Measurements from ENCODE around the gene DDX1.

DDX1 gene

DNA sequence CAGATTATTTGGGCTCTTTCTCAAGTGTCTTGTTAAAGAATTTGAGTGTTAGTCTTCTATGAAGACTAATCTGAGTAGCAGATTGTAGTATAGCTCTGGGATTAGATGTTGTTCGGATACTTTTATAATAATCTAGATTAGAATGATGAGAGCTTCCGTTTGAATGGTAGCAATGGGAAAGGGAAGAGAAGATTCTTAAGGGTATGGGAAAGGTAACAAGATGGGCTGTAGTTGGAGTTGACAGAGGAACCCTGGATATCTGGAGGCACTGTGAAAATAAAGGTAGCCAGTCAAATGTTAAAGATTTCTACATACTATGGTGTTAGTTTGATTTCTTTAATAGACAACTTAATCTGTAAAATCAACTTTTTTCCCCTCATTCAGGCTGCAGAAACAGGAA, 4.7 kb downstream of the DDX1 start:
- H3K27ac ChIP-seq (ENCODE audit: low read depth, low read length), result no peak overlapping the region
- no peaks in the 10 kb centered on the region for H3K9me3 ChIP-seq (ENCODE audit: control insufficient read depth, insufficient read depth, low read depth, low read length)
- H3K27me3 ChIP-seq (ENCODE audit: control insufficient read depth, insufficient read depth, low read length), result no peaks in the 10 kb centered on the region
- H3K4me3 ChIP-seq (ENCODE audit: low read depth, low read length), result no peak overlapping the region
- 0 out of 2 replicates have a peak, but pooled peaks cover under 1% of the 10 kb centered on the region for H3K4me1 ChIP-seq (ENCODE audit: control insufficient read depth, insufficient read depth, low read length)
- H3K9ac ChIP-seq (ENCODE audit: low read length), result no peak overlapping the region
- peaks cover 71% of the 10 kb centered on the region for H3K36me3 ChIP-seq (ENCODE audit: control insufficient read depth, insufficient read depth, low read length)

DNA sequence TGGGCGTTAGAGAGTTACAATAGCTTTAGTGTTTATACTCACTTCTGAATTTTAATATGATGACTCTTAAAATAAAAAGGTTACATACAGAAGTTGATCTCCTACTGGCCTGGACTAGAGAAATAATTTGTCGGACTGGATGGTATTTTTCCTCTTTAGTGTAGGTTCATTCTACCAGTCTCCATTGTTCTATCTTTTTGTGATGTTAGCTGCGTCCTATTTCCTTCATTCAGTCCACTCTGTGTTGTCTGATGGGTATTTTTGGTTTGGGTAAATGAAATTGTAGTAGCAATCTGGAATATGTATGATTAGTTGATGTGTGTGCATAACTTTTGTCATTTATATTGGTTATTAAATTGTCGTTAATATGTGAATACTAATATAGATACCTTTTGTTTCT, 5.3 kb downstream of the DDX1 start:
- Histone ChIP-seq H3K4me3 (ENCODE audit: low read depth, low read length) (no peak overlapping the region), H3K9me3 (ENCODE audit: control insufficient read depth, insufficient read depth, low read depth, low read length) (no peaks in the 10 kb centered on the region), H3K27ac (ENCODE audit: low read depth, low read length) (no peak overlapping the region), H3K9ac (ENCODE audit: low read length) (no peak overlapping the region), H3K4me1 (ENCODE audit: control insufficient read depth, insufficient read depth, low read length) (no peaks in the 10 kb centered on the region), H3K27me3 (ENCODE audit: control insufficient read depth, insufficient read depth, low read length) (no peaks in the 10 kb centered on the region), H3K36me3 (ENCODE audit: control insufficient read depth, insufficient read depth, low read length) (peaks cover 77% of the 10 kb centered on the region)

DNA sequence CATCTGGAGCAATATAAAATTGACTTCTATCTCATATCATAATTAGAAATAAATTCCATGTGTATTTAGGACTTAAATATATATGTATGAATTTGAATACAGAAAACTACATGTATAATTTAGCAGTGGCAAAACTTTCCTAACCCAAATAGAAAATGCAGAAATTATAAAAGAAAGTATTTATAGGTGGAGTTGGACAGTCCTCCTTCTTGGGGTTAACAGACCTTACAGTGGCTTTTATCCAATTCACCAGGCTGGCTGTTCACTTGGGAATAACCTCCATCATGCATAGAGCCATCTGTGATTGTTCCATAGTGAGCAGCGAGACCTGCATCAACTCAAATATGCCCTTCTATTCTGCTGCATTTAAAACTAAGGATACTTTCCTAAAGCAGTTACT, 8.3 kb downstream of the DDX1 start:
- Histone ChIP-seq H3K27ac (ENCODE audit: low read depth, low read length) (no peak overlapping the region), H3K36me3 (ENCODE audit: control insufficient read depth, insufficient read depth, low read length) (peaks cover 97% of the 10 kb centered on the region), H3K4me3 (ENCODE audit: low read depth, low read length) (no peak overlapping the region), H3K9me3 (ENCODE audit: control insufficient read depth, insufficient read depth, low read depth, low read length) (no peaks in the 10 kb centered on the region), H3K4me1 (ENCODE audit: control insufficient read depth, insufficient read depth, low read length) (no peaks in the 10 kb centered on the region), H3K27me3 (ENCODE audit: control insufficient read depth, insufficient read depth, low read length) (no peaks in the 10 kb centered on the region), H3K9ac (ENCODE audit: low read length) (no peak overlapping the region)

DNA sequence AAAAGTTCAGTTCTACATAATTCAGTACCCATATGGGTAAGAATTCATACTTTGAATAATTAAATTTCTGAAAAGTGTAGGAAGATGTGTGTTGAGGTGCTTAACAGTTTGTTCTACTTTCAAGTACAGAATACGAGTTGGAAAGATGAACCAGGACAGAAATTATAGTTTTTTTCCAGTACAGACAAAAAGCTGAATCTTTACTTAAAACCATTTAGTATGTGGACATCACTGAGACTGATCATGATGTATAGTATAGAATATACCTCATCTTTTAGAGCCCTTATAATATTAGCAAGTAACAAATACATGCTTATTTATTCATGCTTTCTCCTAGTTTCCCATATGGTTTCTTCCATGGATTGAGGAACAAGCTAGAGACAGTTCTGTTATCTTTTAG, 10.0 kb downstream of the DDX1 start:
- Histone ChIP-seq H3K27ac (ENCODE audit: low read depth, low read length) (no peak overlapping the region), H3K4me1 (ENCODE audit: control insufficient read depth, insufficient read depth, low read length) (no peaks in the 10 kb centered on the region), H3K9me3 (ENCODE audit: control insufficient read depth, insufficient read depth, low read depth, low read length) (no peaks in the 10 kb centered on the region), H3K27me3 (ENCODE audit: control insufficient read depth, insufficient read depth, low read length) (no peaks in the 10 kb centered on the region), H3K9ac (ENCODE audit: low read length) (no peak overlapping the region), H3K4me3 (ENCODE audit: low read depth, low read length) (no peak overlapping the region), H3K36me3 (ENCODE audit: control insufficient read depth, insufficient read depth, low read length) (peaks cover 97% of the 10 kb centered on the region)

DNA sequence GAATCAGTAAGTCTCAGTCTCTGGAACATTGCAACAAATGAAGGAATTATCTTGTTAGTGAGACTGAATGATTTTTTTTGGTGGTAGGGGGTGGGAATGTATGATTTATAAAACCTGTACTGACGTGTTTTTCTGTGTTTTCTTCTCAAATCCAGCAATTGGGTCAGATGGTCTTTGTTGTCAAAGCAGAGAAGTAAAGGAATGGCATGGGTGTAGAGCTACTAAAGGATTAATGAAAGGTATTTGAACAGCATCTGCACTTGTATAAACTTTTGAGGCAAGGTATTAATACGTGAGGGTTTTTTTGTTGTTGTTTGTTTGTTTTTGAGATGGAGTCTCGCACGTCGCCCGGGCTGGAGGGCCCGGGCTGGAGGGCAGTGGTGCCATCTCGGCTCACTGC, 10.7 kb downstream of the DDX1 start:
- H3K9me3 ChIP-seq (ENCODE audit: control insufficient read depth, insufficient read depth, low read depth, low read length), result no peaks in the 10 kb centered on the region
- H3K4me3 ChIP-seq (ENCODE audit: low read depth, low read length), result no peak overlapping the region
- no peaks in the 10 kb centered on the region for H3K27me3 ChIP-seq (ENCODE audit: control insufficient read depth, insufficient read depth, low read length)
- H3K36me3 ChIP-seq (ENCODE audit: control insufficient read depth, insufficient read depth, low read length), result peaks cover 97% of the 10 kb centered on the region
- H3K27ac ChIP-seq (ENCODE audit: low read depth, low read length), result no peak overlapping the region
- H3K4me1 ChIP-seq (ENCODE audit: control insufficient read depth, insufficient read depth, low read length), result no peaks in the 10 kb centered on the region
- no peak overlapping the region for H3K9ac ChIP-seq (ENCODE audit: low read length)

DNA sequence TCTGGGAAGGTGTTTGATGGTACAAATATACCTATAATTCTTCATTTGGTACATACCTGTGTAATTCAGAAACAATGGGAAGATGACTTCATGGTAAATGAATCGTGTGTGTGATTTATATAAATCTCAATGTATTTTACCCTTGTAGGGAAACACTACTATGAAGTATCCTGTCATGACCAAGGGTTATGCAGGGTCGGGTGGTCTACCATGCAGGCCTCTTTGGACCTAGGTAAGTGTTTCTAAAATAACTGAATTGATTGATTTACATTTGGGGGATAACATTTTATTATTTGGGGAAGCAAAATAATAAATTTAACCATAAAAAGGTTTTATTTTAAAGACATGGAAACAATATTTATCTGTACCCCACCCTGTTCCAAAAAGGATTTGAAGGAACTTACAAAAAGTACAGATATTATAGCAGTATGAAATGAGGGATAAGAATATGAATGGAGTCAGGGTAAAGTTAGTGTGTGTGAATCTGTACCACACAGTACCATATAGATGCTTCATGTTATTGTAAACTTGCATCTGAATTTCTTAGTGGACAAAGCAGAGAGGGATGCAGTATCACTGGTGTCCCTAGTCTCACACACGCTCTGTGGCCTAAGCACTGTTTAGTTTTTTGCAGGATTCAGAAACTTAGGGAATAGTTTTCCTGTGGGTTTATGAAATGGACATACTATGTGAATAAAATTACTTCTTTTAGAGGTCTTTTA, 11.5 kb downstream of the DDX1 start:
- Histone ChIP-seq H3K27me3 (ENCODE audit: control insufficient read depth, insufficient read depth, low read length) (no peaks in the 10 kb centered on the region), H3K9me3 (ENCODE audit: control insufficient read depth, insufficient read depth, low read depth, low read length) (no peaks in the 10 kb centered on the region), H3K36me3 (ENCODE audit: control insufficient read depth, insufficient read depth, low read length) (peaks cover 97% of the 10 kb centered on the region), H3K9ac (ENCODE audit: low read length) (no peak overlapping the region), H3K27ac (ENCODE audit: low read depth, low read length) (no peak overlapping the region), H3K4me3 (ENCODE audit: low read depth, low read length) (no peak overlapping the region), H3K4me1 (ENCODE audit: control insufficient read depth, insufficient read depth, low read length) (no peaks in the 10 kb centered on the region)

DNA sequence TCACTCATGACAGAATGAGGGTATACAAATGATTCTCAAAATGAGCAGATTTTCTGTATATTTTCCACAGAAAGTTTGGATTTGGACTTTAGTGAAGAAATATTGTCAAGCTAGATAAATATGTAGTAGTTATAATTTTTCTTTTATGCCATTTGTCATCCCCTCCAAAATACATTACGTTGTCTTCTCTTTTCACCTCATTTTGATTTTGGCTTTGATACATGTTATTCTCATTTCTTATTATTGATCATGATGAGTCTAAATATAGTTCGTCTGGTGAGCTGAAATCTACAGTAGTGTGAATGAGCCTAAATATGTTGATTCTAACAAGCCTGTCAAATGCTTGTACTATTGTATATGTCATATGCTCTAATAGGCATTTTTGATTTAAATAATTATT, 12.3 kb downstream of the DDX1 start:
- Histone ChIP-seq H3K9me3 (ENCODE audit: control insufficient read depth, insufficient read depth, low read depth, low read length) (no peaks in the 10 kb centered on the region), H3K9ac (ENCODE audit: low read length) (no peak overlapping the region), H3K27me3 (ENCODE audit: control insufficient read depth, insufficient read depth, low read length) (no peaks in the 10 kb centered on the region), H3K4me1 (ENCODE audit: control insufficient read depth, insufficient read depth, low read length) (no peaks in the 10 kb centered on the region), H3K27ac (ENCODE audit: low read depth, low read length) (no peak overlapping the region), H3K36me3 (ENCODE audit: control insufficient read depth, insufficient read depth, low read length) (peaks cover 96% of the 10 kb centered on the region), H3K4me3 (ENCODE audit: low read depth, low read length) (no peak overlapping the region)

DNA sequence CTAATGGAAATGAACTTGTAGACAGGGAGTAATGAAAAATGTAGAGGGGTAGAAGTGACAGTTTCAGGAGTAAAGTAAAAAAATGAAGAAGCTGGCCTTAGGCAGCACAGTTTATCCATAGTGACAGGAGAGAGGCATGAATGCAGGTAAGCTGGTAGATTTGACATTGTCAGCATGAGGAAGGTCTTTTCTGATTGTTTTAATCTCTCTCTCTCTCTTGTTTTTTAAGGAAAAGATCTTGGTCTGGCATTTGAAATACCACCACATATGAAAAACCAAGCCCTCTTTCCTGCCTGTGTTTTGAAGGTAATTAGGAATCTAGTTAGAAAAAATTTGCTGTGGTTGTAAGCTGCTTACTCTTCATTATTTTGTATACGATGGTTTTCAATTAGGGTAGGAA, 14.1 kb downstream of the DDX1 start:
- H3K4me3 ChIP-seq (ENCODE audit: low read depth, low read length), result no peak overlapping the region
- H3K36me3 ChIP-seq (ENCODE audit: control insufficient read depth, insufficient read depth, low read length), result peaks cover 99% of the 10 kb centered on the region
- H3K27ac ChIP-seq (ENCODE audit: low read depth, low read length), result no peak overlapping the region
- H3K27me3 ChIP-seq (ENCODE audit: control insufficient read depth, insufficient read depth, low read length), result no peaks in the 10 kb centered on the region
- no peaks in the 10 kb centered on the region for H3K4me1 ChIP-seq (ENCODE audit: control insufficient read depth, insufficient read depth, low read length)
- no peaks in the 10 kb centered on the region for H3K9me3 ChIP-seq (ENCODE audit: control insufficient read depth, insufficient read depth, low read depth, low read length)
- H3K9ac ChIP-seq (ENCODE audit: low read length), result no peak overlapping the region

DNA sequence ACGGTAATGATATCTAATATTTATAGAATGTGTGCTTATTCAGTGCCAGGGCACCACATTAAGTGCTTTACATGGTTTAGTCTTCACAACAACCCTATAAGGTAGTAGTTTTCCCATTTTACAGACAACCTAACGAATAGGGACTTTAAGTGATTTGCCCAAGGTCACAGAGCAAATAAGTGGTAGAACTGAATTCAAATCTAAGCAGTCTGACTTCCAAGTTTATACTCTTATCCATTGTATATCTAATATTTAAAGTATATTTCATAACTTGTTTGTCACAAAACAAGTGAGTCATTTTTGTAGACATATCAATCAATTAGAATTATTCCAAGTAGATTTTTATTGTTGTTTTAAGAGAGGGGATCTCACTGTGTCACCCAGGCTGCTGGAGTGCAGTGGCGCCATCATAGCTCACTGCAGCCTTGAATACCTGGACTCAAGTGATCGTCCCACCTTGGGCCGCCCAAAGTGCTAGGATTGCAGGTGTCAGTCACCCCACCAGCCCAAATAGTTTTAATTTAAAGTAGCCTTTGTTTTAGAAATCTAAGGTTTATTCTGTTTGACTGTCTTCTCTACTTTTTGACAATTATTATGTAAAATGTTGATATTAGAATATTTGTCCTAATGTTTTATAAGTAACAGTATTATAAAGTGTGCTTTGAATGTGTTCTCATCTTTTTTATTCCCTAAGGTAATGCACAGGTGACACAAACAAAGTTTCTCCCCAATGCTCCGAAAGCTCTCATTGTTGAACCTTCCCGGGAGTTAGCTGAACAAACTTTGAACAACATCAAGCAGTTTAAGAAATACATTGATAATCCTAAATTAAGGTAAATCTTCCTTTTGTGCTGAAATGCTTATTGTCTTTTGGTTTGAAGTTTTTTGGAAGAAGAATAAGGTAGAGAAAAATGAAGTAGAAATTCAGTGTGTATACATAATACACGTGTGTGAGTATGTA, 15.1 kb downstream of the DDX1 start:
- Histone ChIP-seq H3K27ac (ENCODE audit: low read depth, low read length) (no peak overlapping the region), H3K27me3 (ENCODE audit: control insufficient read depth, insufficient read depth, low read length) (no peaks in the 10 kb centered on the region), H3K36me3 (ENCODE audit: control insufficient read depth, insufficient read depth, low read length) (peaks cover 88% of the 10 kb centered on the region)

DNA sequence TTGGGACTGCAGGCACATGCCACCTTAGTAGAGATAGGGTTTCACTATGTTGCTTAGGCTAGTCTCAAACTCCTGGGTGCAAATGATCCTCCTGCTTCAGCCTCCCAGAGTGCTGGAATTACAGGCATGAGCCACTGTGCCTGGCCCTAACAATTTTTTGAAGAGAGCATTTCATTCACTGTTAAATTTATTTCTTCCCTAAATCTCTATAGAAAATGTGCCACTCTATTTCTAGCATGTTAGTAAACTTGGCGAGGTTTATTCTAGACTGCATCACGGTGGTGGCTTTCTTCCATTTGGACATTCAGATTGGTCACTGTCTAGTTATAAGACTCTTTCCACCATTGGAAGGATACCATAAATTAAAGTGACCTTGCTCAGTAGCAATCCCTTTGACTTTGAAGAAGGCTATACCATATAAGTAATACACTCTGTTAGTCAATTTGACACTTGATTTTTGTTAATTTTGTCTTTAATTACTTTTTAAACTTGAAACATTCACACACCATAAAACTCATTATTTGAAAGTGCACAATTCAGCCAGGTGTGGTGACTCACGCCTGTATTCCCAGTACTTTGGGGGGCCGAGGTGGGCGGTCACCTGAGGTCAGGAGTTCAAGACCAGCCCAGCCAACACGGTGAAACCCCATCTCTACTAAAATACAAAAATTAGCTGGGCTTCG, 16.2 kb downstream of the DDX1 start:
- Histone ChIP-seq H3K27ac (ENCODE audit: low read depth, low read length) (no peak overlapping the region), H3K9ac (ENCODE audit: low read length) (no peak overlapping the region), H3K27me3 (ENCODE audit: control insufficient read depth, insufficient read depth, low read length) (no peaks in the 10 kb centered on the region), H3K36me3 (ENCODE audit: control insufficient read depth, insufficient read depth, low read length) (peaks cover 78% of the 10 kb centered on the region), H3K4me1 (ENCODE audit: control insufficient read depth, insufficient read depth, low read length) (no peaks in the 10 kb centered on the region), H3K4me3 (ENCODE audit: low read depth, low read length) (no peak overlapping the region), H3K9me3 (ENCODE audit: control insufficient read depth, insufficient read depth, low read depth, low read length) (no peaks in the 10 kb centered on the region)

More for the DNA sequence above, 15.1 kb downstream of the DDX1 start:
- no peak overlapping the region for H3K4me3 ChIP-seq (ENCODE audit: low read depth, low read length)
- H3K4me1 ChIP-seq (ENCODE audit: control insufficient read depth, insufficient read depth, low read length), result no peaks in the 10 kb centered on the region
- no peak overlapping the region for H3K9ac ChIP-seq (ENCODE audit: low read length)
- H3K9me3 ChIP-seq (ENCODE audit: control insufficient read depth, insufficient read depth, low read depth, low read length), result no peaks in the 10 kb centered on the region

DNA sequence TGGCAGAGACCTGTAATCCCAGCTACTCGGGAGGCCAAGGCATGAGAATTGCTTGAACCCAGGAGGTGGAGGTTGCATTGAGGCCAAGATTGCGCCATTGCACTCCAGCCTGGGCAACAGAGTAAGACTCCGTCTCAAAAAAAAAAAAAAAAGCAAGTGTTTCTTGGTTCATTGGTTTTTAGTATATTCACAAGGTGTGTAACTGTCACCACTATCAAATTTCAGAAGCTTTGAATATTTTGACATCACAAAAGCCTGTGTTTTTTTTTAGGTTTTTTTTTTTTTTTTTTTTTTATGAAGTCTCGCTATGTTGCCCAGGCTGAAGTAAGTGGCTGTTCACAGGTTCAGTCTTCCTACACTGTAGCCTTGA, 16.7 kb downstream of the DDX1 start:
- Histone ChIP-seq H3K27ac (ENCODE audit: low read depth, low read length) (no peak overlapping the region), H3K4me1 (ENCODE audit: control insufficient read depth, insufficient read depth, low read length) (no peaks in the 10 kb centered on the region), H3K9me3 (ENCODE audit: control insufficient read depth, insufficient read depth, low read depth, low read length) (no peaks in the 10 kb centered on the region), H3K9ac (ENCODE audit: low read length) (no peak overlapping the region), H3K4me3 (ENCODE audit: low read depth, low read length) (no peak overlapping the region), H3K27me3 (ENCODE audit: control insufficient read depth, insufficient read depth, low read length) (no peaks in the 10 kb centered on the region), H3K36me3 (ENCODE audit: control insufficient read depth, insufficient read depth, low read length) (peaks cover 78% of the 10 kb centered on the region)

Measured in HUES6 (cell line).